ENCODE measurements around the gene PPM1E.
"Not testable (repeated sequence)": the region's sequence is repeated elsewhere in the genome, so short reads cannot be mapped to it uniquely, and the experiment has no call there.

The PPM1E gene

DNA sequence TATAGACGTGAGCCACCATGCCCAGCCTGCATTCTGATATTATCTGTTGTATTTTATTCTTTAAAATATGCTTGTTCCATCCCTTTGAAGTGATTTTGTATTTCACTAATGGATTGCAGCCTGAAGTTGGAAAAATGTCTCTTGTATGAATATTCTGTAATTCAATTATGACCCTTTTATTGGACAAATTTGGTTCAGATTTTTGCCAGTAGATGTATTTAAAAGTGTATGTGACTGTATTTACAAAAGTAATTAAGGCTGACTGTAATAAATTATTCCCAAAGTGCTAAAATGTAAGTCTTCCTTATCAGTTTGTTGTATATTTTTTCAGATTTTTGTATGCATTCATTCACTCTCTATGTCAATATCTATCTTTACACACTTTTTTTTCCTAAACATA is 23.8 kb downstream of the PPM1E start:
- DNase-seq (ENCODE audit: low read depth), result no peak

DNA sequence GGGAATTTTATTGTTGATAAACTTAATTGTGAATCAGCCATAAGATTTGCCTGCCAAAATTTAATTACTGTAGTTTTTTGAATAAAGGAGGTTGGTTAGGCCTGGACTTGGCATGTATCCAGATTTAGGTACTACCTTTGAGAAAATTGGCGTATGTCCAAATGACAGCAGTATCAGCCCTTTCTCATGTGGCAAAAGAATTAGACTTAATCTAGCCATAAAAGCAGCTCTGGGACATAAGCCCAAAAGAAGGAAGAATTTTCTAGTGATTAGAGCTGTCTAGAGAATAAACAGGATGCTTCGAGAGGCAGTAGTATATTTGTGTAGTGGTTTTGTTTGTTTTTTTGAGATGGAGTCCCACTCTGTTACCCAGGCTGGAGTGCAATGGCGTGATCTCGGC is 27.7 kb downstream of the PPM1E start:
- DNase-seq (ENCODE audit: low read depth), result no peak

DNA sequence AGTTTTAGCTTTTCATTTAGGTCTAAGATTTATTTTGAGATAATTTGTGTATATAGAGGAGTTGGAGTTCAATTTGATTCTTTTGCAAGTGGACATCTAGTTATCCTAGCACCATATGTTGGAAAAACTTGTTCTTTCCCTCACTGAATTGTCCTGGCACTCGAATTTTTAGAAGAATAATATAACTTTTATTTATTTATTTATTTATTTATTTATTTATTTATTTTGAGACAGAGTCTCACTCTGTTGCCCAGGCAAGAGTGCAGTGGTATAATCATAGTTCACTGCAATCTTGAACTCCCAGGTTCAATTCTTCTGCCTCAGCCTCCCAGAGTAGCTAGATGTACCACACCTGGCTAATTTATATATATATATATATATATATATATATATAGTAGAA is 29.4 kb downstream of the PPM1E start:
- no peak for DNase-seq (ENCODE audit: low read depth)

DNA sequence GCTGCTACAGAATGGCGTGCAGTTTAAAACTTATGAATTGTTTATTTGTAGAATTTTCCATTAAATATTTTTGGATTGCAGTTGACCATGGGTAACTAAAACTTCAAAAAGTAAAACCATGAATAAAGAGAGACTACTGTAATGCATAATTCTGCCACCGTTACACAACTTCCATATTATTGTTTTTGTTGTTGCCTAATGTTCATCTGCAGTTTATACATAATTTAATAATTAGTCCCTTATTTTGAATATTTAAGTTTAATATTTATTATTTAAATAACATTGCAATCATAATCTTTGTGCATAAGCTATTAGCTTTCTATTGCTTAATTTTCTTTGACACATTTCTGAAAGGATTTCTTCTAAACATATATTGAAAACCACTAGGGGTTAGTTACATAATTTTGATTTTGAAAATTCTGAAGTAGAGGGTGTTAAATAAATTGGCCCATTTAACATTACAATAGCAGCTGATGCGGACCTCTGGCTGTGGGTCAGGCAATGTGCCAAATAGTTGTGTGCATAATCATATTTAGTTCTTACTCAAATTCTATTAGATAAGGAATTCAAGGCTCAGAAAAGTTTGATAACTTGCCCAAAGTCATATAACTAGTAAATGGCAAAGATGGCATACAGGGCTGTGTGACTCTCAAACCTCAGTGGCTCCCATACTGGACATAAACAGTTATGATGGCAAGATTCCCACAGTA is 31.1 kb downstream of the PPM1E start:
- DNase-seq (ENCODE audit: low read depth), result no peak

DNA sequence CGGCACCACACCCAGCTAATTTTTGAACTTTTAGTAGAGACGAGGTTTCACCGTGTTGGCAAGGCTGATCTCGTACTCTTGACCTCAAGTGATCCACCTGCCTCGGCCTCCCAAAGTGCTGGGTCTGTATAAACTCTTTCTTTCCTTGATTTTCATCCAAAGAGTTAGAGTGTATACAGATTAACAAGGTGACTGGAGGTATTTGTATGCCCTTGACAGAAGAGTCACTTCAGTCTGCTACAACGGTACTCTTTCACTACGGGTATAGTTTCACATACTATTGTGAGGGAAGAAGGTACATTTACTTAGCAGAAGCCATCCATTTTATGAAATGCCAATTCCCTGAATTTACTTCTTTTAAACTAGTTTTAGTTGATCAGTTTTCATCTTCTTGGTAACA is 32.5 kb downstream of the PPM1E start:
- no peak for DNase-seq (ENCODE audit: low read depth)

DNA sequence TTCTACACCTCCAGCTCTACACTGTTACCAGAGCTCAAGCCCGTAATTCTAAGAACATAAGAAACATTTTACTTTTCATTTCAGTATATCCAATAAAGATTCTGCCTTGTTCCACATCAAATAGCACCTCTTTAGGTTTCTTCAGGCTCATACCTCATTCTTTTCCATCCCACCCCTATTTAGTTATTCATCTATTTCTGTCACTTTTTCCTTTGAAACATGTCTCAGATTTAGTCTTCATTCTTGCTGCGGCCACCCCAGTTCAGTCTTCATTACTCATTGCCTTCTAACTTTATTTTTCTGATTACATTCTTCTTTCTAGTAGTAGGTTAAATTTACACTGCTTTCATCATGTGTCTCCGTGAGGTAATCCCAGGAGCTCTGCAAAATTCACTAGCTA is 33.5 kb downstream of the PPM1E start:
- DNase-seq (ENCODE audit: low read depth), result no peak

DNA sequence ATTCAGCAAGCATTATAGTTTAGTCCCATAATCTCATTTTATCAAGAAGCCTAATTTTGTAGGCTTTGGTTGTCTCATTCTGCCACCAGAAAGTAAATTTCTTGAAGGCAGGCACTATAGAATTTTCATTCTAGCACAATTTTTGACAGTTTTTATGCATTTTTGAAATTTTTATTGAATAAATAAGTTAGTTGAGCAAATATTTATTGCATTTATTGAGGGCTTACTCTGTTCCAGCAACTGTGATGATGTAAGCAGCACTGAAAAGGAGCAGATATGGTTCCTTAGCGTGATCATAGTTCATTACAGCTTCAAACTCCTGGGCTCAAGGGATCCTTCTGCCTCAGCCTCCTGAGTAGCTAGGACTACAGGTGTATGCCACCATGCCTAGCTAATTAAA is 34.2 kb downstream of the PPM1E start:
- DNase-seq (ENCODE audit: low read depth), result no peak

DNA sequence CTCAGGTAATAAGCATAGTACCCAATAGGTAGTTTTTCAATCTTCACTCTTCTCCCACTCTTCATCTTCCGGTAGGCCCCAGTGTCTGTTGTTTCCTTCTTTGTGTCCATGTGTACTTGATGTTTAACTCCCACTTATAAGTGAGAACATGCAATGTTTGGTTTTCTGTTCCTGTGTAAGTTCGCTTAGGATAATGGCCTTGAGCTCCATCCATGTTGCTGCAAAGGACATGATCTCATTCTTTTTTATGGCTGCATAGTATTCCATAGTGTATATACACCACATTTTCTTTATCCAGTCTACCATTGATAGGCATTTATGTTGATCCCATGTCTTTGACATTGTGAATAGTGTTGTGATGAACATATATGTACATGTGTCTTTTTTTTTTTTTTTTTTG is 38.9 kb downstream of the PPM1E start:
- not testable (repeated sequence) for DNase-seq (ENCODE audit: low read depth)

DNA sequence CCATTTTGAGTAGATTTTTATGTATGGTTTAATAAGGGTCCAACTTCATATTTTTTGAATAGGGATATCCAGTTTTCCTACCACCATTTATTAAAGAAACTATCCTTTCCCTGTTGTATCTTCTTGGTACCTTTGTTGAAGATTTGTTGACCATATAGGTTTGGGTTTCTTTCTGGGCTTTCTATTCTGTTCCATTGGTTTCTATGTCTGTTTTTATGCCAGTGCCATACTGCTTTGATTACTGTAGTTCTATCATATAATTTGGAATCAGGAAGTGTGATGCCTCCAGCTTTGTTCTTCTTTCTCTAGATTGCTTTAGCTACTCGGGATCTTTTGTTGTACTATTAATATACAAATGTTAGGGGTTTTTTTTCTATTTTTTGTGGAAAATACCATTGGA is 46.5 kb downstream of the PPM1E start:
- no peak for DNase-seq (ENCODE audit: low read depth)

DNA sequence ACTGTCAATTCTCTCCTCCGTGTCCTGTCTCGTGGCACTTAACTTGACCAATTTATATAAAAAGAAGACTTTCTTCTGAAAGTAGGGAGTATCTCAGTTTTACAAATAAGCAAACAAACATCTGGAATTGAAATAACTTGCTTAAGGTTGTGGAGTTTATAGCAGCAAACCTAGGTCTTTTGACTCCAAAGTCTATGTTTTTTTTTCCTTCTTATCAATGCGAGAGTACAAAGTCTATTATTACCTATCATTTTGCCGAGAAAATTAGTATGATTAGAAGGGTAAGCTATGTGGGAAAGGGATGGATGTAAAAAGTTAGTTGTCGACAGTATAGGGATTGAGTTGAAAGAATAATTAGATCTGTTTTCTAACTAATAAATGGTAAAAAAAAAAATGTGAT is 50.4 kb downstream of the PPM1E start:
- DNase-seq (ENCODE audit: low read depth), result no peak

DNA sequence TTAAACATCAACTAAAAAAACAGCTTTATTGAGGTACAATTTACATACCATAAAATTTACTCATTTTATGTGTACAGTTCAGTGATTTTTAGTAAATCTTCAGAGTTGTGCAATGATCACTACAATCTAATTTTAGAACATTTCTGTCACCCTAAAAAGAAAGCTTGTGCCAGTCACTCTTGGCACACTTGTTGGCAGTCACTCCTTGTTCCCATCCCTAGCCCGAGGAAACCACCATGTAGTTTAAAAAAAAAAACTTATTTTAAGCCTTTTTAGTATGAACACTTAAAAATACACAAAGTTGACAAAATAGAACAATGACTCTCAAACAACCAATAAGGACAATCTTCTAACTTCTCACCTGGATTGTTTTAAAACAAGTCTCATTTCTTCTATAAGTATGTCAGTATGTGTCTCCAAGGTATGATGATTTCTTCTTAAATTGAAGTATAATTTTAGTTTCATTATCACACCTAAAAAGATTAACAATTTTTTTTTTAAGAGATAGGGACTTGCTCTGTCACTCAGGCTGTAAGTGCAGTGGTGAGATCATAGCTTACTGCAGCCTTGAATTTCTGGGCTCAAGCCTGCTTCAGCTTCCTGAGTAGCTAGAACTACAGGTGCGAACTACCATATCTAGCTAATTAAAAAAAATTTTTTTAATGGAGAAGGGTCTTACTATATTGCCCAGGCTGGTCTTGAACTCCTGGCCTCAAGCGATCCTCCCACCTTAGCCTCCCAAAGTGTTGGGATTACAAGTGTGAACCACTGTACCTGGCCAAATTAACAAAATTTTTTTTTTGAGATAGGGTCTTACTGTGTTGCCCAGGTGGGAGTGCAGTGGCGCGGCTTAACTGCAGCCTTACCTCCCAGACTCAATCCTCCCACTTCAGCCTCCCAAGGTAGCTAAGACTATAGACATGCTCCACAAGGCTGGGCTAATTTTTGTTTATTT is 53.2 kb downstream of the PPM1E start:
- DNase-seq (ENCODE audit: low read depth), result no peak

DNA sequence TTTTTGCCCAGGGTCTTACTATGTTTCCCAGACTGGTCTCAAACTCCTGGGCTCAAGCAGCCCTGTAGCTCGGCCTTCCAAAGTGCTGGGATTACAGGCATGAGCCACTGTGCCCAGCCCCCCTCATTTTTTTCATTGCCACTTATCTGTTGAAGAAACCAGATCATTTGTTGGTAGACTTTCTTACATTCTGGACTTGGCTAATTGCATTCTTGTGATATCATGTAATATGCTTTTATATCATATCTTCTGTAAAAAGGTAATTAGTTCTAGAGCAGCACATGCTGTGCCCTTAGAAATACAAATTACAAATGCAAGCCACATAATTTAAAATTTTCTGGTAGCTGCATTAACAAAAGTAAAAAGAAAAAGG is 53.9 kb downstream of the PPM1E start:
- no peak for DNase-seq (ENCODE audit: low read depth)

DNA sequence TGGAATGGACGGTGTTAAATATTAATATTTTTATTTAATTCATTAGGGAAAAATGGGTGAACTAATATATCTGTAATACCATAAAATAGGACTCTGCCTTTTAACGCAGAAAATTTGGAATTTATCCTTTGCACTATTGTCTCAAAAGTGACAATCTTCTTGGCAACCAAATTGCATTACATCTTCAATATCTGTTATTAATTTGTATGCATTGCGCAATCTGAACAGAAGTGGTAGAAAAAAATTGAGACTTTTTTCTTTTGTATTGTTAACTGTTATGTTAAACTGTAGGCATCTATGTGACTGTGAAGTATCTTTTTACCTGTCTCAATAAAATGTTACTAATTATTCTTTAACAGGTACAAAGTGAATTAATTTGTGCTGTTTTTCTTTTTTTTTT is 55.6 kb downstream of the PPM1E start:
- DNase-seq (ENCODE audit: low read depth), result no peak

DNA sequence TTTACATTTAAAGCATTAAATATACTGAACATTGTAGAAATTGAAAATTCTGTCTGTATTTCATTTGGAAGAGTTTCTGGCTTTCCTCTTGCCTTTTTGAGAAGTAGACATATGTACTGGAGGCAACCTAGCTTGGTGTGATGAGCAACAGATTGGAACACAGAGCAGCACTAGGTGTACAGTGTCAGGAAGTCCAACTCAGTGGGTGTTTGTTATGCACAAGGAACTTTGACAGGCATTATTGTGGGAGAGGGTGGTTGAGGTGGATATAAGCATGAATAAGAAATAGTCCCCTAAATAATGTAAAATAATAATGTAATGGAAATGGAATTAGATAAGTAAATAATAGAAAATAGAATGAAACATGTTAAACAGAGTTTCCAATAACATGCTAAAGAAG is 58.1 kb downstream of the PPM1E start:
- no peak for DNase-seq (ENCODE audit: low read depth)

DNA sequence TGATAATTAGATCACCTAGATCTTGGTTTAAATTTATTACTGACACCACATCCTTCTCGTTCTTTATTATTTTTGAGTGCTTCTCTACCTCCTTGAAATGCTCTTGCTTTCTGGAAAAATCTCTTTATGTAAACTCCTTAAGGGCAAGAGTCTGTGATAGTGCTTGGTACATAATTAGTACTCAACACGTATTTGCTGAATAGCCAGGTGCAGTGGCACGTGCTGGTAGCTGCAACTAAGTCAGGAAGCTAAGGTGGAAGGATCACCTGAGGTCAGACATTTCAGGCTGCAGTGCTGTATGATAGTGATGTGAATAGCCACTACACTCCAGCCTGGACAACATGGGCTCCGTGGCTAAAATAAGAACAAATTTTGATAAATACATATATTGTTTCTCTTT is 63.0 kb downstream of the PPM1E start:
- DNase-seq (ENCODE audit: low read depth), result no peak

DNA sequence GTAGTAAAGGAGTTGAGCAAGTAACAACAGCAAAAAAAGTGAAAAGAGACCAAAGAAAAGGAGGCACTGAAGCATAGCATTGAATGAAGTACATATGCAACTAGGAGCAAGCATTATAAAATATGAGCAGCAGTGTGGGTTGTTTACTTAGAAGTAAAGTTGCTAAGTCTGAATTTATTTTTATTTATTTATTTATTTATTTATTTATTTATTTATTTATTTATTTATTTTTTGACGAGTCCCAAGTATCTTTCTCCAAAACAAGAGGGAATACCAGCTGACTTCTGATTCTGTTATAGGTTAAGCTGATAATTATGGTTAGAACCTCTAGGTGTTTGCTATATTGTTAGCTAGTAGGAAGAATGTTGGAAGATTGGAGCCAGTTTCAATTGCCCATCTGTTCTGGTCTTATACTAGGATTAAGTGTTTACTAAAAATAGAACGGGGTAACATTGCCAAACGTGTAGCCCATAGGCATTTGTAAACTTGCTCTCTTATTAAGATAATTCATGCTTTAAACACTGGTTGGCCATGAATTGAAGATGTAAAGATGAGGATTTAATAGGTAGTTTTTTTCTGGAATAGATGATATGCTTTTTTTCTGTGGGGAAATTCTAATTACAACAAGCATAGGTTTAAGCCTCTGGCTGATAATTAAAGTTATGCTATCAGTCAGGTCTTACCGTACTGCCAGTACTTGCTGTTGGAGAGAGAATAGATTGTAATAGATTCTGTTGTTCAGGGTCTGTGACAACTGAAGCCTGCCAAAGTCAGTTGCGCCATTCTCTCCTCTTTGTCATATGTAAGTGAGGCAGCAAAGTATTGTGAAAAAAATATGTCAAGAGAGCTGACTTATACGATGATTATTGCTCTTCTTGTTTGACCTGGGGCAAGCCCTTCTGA is 66.7 kb downstream of the PPM1E start:
- no peak for DNase-seq (ENCODE audit: low read depth)

DNA sequence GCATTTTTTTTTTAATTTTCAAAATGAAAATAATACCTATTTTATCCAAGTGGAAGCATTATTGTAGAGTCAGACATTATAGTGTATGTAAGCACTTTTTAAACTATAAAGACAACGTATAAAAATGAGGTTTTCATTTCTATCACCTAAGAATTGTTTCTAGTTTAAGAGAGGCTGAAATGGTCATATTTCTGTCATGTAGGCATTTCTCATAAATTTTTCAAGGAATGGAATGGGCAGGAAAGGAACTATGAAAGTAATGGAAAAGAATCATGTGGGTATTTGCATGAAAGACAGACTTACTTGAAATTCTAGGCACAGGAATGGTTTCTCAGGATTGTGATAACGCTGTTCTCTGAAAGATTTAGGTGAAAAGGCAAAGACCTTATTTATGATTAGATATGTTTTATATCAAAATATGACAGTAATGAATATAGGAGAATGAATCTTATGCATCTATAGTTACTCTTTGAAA is 67.4 kb downstream of the PPM1E start:
- no peak for DNase-seq (ENCODE audit: low read depth)

DNA sequence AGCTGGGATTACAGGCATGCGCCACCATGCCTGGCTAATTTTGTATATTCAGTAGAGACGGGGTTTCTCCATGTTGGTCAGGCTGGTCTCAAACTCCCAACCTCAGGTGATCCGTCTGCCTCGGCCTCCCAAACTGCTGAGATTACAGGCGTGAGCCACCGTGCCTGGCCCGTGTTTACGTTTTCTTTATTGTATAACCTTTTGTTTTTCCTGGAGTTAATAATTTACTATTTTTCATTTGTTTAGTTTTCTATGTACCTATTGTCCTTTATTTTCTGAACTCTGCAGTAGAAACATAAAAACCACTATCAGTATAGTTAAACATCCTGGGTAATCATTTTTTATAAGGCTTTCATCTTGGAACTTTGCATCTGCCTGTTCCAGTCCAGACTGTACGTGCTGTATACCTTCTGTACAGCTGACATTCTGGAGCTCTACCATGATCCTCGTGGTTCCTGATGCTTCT is 73.6 kb downstream of the PPM1E start:
- DNase-seq (ENCODE audit: low read depth), result no peak

DNA sequence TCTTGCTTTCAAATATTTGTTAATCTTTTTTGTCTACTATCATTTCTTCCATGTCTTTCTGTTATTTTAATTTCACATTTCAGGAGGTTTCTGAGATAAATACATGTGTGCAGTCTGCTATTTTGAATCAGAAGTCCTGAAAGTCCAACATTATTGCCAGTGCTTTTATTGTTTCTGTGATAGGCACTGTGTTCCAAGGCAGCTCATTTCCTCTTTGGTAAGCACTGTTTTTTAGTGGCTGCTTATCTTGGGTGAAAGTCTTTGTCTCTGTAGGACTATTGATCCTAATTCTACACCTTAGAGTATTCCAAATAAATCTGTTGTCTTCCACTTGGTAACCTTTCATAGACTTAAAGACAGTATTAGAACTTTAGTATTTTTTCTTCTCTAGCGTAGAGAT is 76.1 kb downstream of the PPM1E start:
- no peak for DNase-seq (ENCODE audit: low read depth)

DNA sequence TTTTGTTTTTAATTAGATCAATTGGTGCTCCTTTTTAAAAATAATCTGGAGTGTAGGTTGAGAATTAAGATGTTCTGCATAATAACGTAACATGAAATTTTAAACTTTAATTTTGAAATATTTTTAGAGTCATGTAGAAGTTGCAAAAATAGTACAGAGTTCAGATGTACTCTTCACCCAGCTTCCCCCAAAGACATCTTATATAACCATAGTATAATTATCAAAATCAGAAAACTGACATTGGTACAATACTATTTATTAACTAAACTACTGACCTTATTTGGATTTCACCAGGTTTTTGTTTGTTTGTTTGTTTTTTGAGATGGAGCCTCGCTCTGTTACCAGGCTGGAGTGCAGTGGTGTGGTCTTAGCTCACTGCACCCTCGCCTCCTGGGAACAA is 76.9 kb downstream of the PPM1E start:
- no peak for DNase-seq (ENCODE audit: low read depth)

DNA sequence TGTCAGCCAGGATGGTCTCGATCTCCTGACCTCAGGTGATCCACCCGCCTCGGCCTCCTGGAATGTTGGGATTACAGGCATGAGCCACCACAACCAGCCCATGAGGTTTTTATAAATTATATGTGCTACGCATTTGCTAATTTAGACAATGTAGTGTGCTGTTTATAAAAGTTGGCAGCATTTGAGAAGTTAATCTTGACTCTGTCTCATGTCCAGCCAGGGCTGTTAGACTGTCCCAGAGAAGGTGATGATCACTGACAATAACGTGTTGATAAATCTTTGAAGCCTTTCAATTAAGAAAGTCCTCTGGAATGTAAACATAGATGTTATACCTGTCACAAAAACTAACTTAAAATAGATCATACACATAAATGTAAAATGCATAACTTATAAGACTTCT is 82.0 kb downstream of the PPM1E start:
- no peak for DNase-seq (ENCODE audit: low read depth)
